Measurements from ENCODE around the gene NSMCE1.

Gene NSMCE1

GRCh38 chr16:27242398-27242797, 26.2 kb downstream of the NSMCE1 start:
- DNase-seq, result no peak

- no peak for DNase-seq
Measured at GRCh38 chr16:27241658-27242057, 26.9 kb downstream of the NSMCE1 start.

GRCh38 chr16:27240948-27241531, 27.5 kb downstream of the NSMCE1 start:
- no peak for DNase-seq

GRCh38 chr16:27239906-27240655, 28.5 kb downstream of the NSMCE1 start:
- no peak for DNase-seq

GRCh38 chr16:27239026-27239425, 29.5 kb downstream of the NSMCE1 start:
- no peak for DNase-seq

GRCh38 chr16:27238591-27238990, 30.0 kb downstream of the NSMCE1 start:
- no peak for DNase-seq

GRCh38 chr16:27238016-27238587, 30.5 kb downstream of the NSMCE1 start:
- peak; percentile 18 to 41 for DNase-seq

GRCh38 chr16:27237219-27238015, 31.2 kb downstream of the NSMCE1 start:
- peak; percentile 70 to 77 for DNase-seq

- no peak for DNase-seq
Measured at GRCh38 chr16:27236635-27237218, 31.8 kb downstream of the NSMCE1 start.

- no peak for DNase-seq
Measured at GRCh38 chr16:27235938-27236245, 32.7 kb downstream of the NSMCE1 start.

GRCh38 chr16:27235055-27235937, 33.3 kb downstream of the NSMCE1 start:
- peak; percentile 70 to 73 for DNase-seq

GRCh38 chr16:27234603-27235002, 34.0 kb downstream of the NSMCE1 start:
- no peak for DNase-seq

- DNase-seq, result no peak
Measured at GRCh38 chr16:27234171-27234570, 34.4 kb downstream of the NSMCE1 start.

- no peak for DNase-seq
Measured at GRCh38 chr16:27233731-27234130, 34.8 kb downstream of the NSMCE1 start.

- DNase-seq, result no peak
Measured at GRCh38 chr16:27232901-27233625, 35.5 kb downstream of the NSMCE1 start.

- DNase-seq, result no peak
Measured at GRCh38 chr16:27232061-27232900, 36.3 kb downstream of the NSMCE1 start.

GRCh38 chr16:27231692-27232060, 36.9 kb downstream of the NSMCE1 start:
- DNase-seq, result no peak

GRCh38 chr16:27230562-27231001, 38.0 kb downstream of the NSMCE1 start:
- no peak for DNase-seq

- DNase-seq, result no peak
Measured at GRCh38 chr16:27229891-27230470, 38.6 kb downstream of the NSMCE1 start.
